ENCODE measurements around the gene SRPX2.

SRPX2 gene, protein sequence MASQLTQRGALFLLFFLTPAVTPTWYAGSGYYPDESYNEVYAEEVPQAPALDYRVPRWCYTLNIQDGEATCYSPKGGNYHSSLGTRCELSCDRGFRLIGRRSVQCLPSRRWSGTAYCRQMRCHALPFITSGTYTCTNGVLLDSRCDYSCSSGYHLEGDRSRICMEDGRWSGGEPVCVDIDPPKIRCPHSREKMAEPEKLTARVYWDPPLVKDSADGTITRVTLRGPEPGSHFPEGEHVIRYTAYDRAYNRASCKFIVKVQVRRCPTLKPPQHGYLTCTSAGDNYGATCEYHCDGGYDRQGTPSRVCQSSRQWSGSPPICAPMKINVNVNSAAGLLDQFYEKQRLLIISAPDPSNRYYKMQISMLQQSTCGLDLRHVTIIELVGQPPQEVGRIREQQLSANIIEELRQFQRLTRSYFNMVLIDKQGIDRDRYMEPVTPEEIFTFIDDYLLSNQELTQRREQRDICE

DNA sequence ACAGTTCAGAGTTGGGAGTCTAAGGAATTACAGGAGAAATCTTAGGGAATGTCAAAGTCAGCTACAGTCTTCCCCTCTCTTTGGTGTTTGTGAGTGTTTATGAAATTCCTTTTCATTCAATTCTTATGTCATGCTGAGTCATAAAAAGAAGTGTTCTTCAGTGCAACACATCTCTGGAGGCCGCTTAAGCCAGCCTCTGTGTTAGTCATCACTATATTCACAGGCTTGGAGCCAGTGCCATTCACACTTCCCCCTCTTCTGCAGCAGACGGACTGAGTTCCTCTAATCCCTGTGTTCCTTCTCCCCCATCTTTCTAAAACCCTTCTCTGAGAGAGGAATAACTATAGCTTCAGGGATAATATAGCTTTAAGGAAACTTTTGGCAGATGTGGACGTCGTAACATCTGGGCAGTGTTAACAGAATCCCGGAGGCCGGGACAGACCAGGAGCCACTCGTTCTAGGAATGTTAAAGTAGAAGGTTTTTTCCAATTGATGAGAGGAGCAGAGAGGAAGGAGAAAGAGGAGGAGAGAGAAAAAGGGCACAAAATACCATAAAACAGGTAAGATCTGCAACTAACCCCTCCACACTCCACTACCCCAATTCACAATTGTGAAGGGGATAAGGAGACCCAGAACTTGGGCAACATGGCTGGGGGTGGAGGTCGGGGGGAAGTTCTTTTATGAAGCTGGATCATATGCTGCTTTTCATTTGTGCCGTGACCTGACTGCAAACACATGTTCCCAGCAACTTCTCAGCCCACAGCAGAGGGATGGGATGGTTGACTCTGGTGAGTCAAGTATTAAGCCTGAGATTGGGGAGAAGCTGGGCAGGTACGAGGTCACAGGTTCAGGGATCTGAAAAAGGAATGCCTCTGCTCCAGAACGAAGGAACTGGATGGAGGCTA is at the start of gene SRPX2:
SRPX2 (plus strand) TSS at position 244 of the 905 bp plus-strand sequence. CDS start 2,124 bp downstream, outside the sequence.
- DNase-seq = no peak

DNA sequence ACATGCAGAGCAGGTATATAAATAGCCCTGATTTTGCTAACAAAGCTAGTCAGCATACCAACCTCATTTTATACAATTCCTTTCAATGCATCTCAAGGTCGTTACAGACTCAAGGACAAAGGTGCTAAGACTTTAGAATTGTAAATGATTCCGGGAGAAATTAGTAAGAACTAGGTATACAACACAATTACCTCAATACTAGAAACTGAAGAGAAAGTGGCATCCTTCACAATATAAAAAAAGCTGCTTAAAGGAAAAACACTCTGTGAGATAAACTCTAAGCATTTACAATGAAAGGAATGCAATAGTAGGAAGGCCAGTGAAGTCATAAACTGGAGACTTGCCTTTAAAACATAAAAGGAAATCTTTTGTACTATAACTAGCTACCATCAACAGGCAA is 47.4 kb upstream of the SRPX2 start:
- DNase-seq = no peak

DNA sequence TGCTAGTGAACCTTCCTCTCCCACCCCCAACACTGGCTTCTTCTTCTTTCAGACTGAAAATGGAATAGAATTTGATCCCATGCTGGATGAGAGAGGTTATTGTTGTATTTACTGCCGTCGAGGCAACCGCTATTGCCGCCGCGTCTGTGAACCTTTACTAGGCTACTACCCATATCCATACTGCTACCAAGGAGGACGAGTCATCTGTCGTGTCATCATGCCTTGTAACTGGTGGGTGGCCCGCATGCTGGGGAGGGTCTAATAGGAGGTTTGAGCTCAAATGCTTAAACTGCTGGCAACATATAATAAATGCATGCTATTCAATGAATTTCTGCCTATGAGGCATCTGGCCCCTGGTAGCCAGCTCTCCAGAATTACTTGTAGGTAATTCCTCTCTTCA is 44.5 kb upstream of the SRPX2 start:
- no peak for DNase-seq

DNA sequence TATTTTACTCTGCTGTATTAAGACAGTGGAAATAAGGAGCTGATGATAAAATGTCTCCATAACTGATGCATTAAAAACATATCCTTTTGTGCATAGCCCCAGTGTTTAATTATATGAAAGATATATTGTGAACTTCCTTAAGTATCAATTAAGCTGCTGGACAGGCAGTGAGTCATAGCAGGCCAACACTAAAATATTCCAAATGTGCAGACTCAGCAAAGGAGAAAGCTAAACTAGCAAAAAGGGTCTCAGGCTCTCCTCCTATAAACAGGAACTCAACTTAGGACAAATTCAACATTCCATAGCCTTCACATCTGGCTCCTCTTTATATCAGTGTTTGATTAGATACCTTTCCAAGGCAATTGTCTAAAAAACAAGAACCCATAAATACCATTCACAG is 43.7 kb upstream of the SRPX2 start:
- no peak for DNase-seq

DNA sequence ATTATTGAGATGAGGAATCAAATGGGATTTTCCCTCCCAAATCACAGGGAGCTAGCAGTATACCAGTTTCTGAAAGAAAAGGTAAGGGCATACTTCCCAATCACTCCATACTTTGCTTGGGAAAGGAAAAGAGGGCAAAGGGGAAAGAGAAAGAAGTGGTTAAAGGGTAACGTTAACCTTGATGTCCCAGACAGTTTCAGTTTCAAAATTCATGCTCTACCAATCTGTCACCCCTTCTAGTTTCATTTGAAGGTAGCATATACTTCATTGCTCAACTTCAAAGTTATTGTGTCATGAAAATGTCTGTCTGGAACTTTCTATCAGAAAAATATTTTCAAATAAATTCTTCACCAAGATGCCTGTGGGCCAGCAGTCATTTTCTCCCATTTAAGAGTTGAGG is 43.2 kb upstream of the SRPX2 start:
- no peak for DNase-seq

DNA sequence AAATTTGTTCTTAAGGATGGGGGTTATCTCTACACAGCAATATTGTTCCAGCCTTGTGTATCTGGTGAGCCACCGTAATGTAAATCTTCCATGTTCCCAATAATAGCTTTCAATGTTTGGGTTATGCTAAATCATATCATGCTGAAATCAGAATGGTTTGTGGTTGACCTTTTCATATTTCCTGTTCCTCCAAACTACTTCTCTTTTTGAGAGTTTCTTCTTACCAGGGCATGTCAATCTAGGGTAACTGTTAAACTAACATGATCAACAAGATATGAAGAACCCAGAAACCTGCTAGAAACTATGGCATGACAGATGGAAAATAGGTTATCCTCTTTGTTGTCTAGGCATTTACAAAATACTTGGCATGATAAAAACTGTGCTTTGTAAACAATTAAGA is 37.2 kb upstream of the SRPX2 start:
- DNase-seq = no peak

DNA sequence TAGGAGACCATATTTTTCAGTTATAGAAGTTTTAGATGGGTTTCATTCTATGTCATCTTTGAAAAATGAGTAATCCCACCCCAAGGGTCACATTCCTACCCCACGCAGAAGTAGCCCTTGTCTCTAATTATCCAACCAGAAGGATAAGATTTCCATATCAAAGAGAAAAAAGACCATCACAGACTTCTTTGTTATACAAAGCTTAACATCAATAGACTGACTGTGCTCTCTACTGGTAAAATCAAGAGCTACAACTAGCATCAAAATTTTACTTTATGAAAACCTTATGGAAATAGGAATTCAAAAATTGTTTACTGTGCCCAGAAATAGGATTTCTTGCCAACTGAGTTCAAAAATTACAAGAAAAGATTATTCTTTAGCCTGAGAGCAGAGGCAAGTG is 34.4 kb upstream of the SRPX2 start:
- DNase-seq = no peak

DNA sequence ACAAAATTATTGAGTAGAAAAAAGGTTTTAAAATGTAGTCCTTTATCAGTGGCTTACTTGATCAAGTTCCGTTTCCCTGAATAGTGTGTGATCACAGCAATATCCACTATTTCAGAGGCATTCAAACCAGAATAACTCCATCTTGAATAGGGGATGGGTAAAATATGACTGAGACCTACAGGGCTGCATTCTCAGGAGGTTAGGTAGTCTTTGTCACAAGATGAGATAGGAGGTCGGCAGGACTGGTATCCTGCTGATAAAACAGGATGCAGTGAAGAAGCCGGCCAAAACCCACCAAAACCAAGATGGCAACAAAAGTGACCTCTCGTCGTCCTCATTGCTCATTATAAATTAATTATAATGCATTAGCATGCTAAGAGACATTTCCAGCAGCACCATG is 32.0 kb upstream of the SRPX2 start:
- no peak for DNase-seq

DNA sequence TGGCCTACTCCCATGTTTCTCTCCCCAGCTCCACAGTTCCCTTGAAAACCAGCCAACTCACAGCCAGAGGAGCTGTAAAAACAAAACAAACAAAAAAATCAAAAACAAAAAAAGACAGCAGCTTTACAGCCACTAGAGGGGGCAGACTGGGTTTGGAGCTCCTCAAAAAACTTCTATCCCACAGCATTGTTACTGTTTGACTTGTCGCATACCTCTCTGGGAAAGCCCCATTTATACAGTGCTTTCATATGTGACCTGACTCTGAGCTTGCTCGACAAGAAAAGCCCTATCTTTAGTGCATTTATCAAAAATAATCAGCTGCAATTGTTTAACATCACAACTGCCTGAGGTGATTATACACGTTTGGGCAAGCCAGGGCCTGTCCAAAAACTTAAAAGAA is 29.0 kb upstream of the SRPX2 start:
- no peak for DNase-seq

DNA sequence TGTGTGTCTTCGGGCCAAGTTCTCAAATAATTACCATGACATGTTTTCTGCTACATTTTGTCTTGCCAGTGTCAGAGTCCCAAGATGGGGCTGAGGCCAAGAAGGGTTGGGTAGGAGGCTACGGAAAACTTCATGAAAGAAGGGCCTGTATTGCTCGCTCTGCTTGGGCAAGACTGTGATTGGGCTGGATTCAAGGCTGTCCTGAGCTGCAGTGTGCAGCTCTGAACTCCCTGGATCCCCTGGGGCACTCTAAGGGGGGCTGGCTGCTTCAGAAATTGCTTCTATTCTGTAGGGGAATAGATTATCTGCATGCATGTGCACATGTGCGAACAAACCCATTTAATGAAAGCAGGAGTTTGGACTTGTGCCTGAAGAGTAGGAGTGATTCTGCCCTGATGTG is 21.0 kb upstream of the SRPX2 start:
- DNase-seq = no peak

DNA sequence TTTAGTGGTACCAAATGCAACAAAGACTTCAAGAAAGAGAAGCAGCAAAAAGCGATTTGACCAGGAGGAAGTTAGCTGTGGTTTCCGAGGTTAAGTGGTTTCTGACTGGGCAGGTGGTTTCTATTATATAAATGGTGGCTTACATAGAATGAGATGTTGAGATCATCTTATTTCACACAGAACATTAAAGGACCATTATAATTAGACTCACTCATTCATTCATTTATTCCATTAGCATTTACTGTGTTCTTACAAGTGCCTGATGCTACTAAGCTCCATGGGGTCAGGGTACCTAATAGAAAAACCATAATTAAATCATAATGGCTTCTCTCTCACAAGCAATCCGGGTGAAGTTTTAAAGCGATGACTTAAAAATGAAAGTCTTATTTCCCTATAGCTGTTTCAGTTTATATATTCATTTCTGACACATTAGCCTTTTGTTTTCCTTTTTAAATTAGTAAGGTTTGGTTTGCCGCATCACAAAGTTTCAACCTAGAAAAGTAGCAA is 18.0 kb upstream of the SRPX2 start:
- no peak for DNase-seq

DNA sequence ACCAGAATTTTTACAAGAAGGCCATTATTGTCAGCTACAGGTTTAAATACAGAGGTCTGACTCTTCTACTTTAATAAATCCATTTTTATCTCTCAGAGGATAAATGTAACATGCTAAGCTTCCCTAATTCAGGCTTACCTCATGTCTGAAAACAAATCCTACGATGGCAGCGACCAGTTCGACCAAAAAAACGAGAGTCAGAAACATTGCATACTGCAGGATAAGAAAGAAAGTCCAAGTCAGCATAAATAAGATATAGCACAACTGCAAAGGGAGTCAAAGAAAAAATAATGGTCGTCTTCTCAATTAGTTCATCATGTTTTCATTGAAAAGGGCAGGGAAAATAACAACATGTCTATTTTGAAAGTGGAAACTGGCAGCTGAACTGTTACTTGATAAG is 9.0 kb upstream of the SRPX2 start:
- DNase-seq = no peak

DNA sequence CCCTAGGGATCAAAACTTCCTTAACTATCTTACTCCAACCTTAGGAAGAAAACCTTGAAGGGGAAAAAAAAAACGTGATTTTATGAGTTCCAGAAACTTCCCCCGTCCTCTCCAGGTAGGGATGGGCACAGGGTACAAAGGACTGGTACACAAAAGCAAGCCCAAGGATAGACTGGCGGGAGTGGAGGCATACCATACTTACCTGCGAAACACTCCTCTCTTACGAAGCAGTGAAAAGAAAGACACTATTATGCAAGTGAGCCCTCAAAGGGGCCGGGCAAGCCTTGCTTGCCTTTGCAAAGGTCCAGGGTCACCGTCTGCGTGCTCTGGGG is 8.0 kb upstream of the SRPX2 start:
- DNase-seq = no peak

DNA sequence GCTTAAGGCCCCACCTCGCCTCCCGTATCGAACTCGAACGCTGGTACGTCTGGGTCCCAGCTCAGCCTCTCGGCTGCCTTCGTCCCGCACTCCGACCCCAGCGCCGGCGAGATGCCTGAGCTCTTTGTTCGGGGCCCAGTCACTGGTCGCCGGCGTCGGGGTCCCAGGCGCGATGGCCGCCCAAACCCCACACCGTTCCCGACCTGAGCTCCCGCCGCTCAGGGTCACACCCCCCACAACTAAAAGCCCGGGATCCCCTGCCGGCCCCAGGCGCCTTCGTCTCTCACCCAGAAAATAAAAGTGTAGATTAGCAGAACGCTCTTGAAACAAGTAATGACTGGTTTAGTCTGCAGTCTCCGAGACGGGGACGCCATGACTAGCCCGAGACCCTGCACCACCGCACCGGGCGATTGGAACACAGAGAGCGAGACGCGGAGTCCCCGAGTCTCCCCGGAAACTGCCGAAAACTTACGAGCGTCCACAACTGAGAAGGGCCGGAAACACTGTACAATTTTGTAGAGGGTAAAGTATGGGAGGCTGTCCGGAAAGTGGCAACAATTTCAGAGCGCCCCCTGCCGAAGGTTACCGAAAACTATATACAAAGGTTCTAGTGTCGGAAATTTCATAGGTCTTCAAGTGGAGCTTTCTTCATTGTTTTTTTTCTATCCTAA is 7.5 kb upstream of the SRPX2 start, which contains the start of gene TSPAN6:
TSPAN6 (minus strand) TSS at position 486 of the 671 bp plus-strand sequence; CDS start at position 374, 112 bp downstream.
- DNase-seq = peak; percentile 78

DNA sequence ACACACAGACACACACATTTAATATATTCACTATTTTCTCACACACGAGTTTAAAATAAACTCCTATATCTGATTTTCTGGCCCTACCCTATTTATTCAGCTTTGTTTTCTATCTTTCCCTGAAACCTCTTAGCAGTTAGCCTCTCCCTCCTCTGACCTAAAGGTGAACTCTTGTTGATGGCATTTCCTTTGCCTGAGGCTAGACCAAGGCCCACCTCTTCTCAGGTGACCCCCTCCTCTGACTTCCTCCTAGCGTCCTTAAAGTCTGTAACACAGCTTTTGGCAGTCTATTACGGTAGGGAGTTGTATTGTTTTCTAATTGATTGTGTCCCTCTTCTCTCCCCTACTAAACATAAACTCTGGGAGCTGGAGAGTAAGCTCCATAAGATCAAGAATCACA is 1.7 kb upstream of the SRPX2 start:
- DNase-seq = no peak

DNA sequence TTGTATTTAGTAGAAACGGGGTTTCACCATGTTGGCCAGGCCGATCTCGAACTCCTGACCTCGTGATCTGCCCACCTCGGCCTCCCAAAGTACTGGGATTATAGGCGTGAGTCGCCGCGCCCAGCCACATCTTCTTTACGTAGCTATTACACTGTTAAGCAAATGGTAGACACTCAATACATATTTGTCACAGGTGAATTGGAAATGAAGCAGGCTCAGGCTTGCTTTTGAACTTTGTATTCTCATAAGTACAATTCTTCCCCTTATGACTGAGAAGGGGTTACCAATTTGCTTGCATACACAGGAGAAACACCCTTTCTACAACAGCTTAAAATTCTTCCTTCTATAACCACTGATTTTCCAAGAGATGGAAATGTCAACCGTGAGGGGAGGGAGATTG is 787 bp upstream of the SRPX2 start:
- DNase-seq = no peak

DNA sequence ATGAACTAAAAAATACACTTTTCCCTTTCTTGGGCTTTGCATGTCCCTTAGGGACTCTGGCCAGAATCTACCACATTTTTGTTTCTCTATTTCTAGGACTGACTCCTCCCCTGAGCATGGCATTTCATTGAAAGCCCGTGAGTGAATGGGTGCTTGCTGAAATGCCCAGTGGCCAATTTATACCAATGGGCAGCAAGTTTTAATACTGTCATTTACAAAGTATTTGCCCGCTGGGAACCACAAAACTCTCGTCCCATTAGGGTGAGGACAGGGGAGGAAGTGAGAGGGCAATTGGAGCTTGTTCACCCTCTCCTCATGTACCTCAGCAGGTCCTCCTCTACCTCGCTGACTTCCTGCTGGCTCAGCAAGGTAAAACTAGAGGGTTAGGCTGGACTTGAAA is 1.1 kb downstream of the SRPX2 start:
- no peak for DNase-seq

DNA sequence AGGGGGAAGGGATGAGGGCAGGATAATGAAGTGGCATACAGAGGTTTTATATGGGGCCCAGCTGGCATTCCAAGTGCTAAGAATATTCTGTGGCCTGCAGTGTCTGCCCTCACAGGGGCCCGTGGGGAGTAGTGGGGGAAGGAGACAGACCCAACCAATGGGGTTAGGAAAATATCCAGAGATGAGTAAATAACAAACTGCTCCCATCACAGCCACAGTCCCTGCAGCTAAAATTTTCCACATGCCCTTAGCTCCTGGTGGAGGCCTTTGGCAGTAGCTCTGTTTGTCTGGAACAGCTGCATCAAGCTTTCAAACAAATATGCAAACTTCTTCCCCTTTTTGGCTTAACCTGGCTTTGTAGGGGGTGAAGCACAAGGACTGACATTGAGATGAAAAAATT is 3.1 kb downstream of the SRPX2 start:
- DNase-seq = no peak

DNA sequence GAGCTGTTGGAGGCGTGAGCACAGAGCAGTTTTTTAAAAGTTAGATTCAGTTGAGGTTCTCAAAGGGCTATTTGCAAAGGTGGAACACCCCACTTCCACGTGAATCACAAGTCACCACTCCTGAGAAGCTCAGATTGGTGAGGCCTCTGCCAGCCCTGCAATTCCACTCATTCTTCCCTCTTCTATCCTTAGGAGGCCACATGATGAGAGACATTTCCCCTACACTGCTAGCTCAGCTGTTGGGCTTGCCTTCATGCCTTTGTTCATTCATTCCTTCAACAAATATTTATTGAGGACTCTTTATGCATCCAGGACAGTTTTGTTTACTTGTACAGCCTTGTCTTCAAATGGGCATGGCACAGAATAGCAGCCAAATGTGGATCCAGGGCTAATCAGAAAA is 3.7 kb downstream of the SRPX2 start:
- no peak for DNase-seq

DNA sequence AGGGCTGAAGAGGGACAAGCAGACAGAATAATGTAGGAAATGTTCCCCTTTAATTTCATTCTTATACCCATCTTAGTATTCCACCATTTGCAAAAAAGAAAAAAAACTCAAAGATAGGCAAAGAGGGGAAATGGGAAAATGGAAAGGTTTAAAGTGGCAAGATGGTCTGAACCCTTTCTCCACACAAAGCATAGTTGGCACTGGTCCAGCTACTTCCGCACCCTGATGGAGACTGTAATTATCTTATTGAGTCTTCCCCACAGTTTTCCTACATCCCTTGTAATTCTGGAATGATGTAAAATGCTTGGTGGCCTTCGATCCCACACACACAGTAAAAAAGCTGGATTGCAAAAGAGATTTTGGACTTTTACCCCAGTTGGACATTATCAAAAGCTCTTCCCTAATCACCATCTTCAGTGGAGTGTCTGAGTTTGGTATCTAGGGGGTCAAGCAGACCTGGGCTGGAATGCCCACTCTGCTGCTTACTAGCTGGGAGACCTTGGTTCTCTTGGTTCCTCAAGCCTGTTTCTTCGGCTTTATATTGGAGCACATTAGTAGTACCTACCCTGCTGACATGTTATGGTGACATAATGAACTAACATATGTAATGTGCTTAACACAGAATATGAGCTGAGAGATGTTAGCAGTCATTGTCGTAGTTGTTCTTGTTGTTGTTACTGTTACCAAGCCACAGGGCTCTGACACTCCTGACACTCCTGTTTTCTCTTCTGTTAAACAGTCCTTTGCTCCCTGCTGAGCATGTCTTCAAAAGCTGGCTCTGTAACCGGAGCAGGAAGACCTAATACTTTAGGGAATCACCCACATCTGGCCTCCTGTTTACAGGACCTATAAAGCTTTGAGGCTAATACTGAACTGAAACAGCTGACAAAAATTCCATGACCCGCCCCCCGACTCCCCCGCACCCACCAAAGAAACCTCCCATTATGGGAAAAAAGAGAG is 4.7 kb downstream of the SRPX2 start:
- DNase-seq = no peak

DNA sequence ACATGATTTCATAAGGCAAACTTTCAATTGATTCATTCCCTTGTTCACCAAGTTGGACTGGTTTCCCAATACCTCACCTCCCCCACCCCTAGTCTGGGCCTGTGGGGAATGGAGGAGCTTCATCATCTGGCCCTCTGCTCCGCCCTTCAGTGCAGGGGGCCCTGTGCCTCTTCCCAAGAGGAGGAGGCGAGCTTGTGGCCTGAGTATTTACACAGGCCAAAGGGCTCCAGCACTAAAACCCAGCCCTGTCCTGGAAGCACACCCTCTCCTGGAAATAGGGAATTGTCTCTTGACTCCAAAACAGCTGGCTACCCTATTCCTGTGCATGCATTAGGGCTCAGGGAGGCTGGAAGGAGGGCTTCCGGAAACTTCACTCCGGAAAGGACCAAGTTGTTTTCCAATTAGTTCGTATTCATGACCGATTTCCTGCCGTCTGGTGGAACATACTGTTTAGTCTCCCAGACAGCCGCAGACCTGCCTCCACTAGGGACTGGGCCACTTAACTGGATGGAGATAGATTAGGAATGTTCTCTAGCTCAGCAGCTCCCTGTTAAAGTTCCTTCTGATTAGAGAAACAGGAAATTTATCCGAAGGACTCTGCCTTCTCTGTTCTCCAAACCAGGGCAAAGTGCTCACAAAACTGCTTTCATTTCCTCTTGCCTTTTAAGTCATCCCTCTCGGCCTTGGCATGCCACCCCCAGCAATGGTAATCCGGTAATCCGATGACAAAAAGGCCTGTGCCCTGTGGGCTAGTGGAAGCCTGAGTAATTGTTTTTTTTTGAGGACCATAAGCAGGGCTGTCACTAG is 5.8 kb downstream of the SRPX2 start:
- no peak for DNase-seq

All from stimulated activated CD4-positive, alpha-beta T cell treated with anti-CD3 and anti-CD28 coated beads, Interleukin-4, amount 100 ng/mL, for 24 hours (primary cell).